ENCODE data around the gene GADD45B. TPM values are rescaled to one million over a fixed set of nuclear protein-coding genes. Genes with fewer than 3 reads are reported as not detected.

GADD45B gene
- total and polyA plus RNA-seq, 2 of the 4 experiments (the other 2 are of a cell fraction) = 30.1 to 106 TPM

DNA sequence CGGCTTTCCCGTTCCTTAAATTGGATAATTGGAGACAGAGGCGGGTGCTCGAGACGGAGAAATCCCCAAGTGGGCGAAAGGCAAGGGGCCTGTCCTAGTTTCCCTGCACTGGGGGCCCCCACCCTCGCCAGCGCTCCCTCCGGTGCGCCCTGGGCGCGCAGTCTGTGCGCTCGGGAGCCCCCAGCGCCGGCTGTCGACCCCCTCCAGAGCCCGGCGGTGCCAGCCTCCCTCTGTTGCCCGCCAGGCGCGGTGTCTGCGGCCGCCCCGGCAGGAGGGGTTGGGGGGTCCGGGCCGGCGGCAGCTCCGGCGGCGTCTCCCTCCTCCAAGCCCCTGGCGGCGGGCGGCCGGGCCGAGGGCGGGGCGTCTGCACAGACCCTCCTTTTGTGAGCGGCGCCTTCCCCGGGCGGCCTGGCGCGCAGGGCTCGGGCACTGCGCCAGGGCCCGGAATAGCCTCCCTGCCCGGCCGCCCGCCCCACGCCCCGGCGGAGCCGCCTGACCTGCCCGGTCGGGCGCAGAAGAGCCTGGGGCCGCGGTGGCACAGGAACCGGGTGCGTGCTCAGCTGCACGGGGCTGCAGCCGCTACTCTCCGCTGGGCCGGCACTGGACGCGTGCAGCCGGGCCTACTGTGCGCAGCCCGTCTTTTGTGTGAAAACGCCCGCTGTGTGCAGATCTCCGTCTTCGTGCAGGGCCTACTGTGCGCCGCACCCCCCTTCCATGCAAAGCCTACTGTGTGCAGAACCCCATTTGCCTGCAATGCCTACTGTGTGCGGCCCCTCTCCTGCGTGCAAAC is 13.2 kb downstream of the GADD45B start:
- intact Hi-C loops (cut with micrococcal nuclease) (no loop called here), in situ Hi-C loops (cut with MboI; ENCODE audit: low sequenced_read_pairs) (no loop called here), dilution Hi-C loops (cut with HindIII; ENCODE audit: low sequenced_read_pairs, unreplicated experiment) (no loop called here)
- ChIA-PET CTCF (no interaction called here), POLR2A (ENCODE audit: unreplicated experiment) (no interaction called here)
- Histone ChIP-seq H3K4me2 (ENCODE audit: low read depth, low read length) (peak overlapping the region; percentile 56), H3K23ac (ENCODE audit: low read depth, low read length) (no peak overlapping the region), H2BK120ac (ENCODE audit: low read depth, low read length) (no peak overlapping the region; the same call in 1 of the 2 replicates), H3K4ac (ENCODE audit: low read depth, low read length) (no peak overlapping the region), H3K9me1 (ENCODE audit: insufficient read depth, low read length) (peaks cover 6% of the 10 kb centered on the region), H3K27ac (ENCODE audit: insufficient read depth, low read length) (no peak overlapping the region), H3K27me3 (ENCODE audit: control insufficient read depth, insufficient read depth, low read length) (no peaks in the 10 kb centered on the region; the same call in 1 of the 2 replicates), H2AFZ (replicated peaks; ENCODE audit: low read length, poor library complexity) (peak overlapping the region; percentile 75), H3K79me1 (ENCODE audit: low read depth in 1 of 2, low read length in 2 of 2) (peaks cover 0 to 14% of the 10 kb centered on the region in 2 experiments; a peak in 2 of 4 replicates), H2AK9ac (replicated peaks; ENCODE audit: low read depth, low read length, poor library complexity) (peak overlapping the region; percentile 92), H3K18ac (ENCODE audit: low read depth, low read length) (no peak overlapping the region), H2BK5ac (ENCODE audit: low read depth, low read length, poor library complexity, severe bottlenecking) (no peak overlapping the region), H4K8ac (ENCODE audit: low read depth in 2 of 2, low read length in 2 of 2) (peak overlapping the region in 1 of 2 experiments; percentile 35; a peak in 1 of 4 replicates), H3K9ac (ENCODE audit: low read depth, low read length) (no peak overlapping the region), H4K20me1 (ENCODE audit: insufficient read depth, low read length) (peaks cover 3% of the 10 kb centered on the region; the same call in 1 of the 2 replicates), H3K36me3 (ENCODE audit: control insufficient read depth, insufficient read depth, low read length) (no peaks in the 10 kb centered on the region), H3K14ac (replicated peaks; ENCODE audit: low read depth, low read length) (no peak overlapping the region), H2BK15ac (ENCODE audit: low read depth, low read length) (no peak overlapping the region), H2BK20ac (ENCODE audit: low read depth, low read length) (0 out of 2 replicates have a peak overlapping the region, but pooled peaks have one; percentile 10), H3K4me1 (ENCODE audit: control insufficient read depth, insufficient read depth, low read length) (peaks cover 11% of the 10 kb centered on the region), H3K56ac (ENCODE audit: extremely low read depth, insufficient read depth, low read length) (no peak overlapping the region), H2AK5ac (ENCODE audit: low read depth, low read length) (peak overlapping the region; percentile 84; the same call in 1 of the 2 replicates), H4K5ac (ENCODE audit: low read depth, low read length) (no peak overlapping the region), H4K91ac (ENCODE audit: insufficient read depth, low read depth, low read length) (no peak overlapping the region), H3K4me3 (ENCODE audit: insufficient read depth, low read depth, low read length) (peak overlapping the region; percentile 12), H3K9me3 (ENCODE audit: control insufficient read depth, insufficient read depth, low read length) (0 out of 2 replicates have a peak, but pooled peaks cover under 1% of the 10 kb centered on the region)
- ATAC-seq (ENCODE audit: low read depth) (peak; percentile 59), DNase-seq (no peak)
- WGBS, 2 experiments (ENCODE audit: extremely low coverage in 2 of 2, insufficient read length in 1 of 2) = 8% methylated on average over 40 of the region's 78 CpGs; no CpG with 5 or more reads in 1 of the 2 experiments
- BruUV-seq (replicated peaks) = no TSS peak
- no peak for TF ChIP-seq MAFK (IDR thresholded peaks at IDR 0.05; ENCODE audit: low read depth, low read length)
- no peak for TF ChIP-seq RAD21 (IDR thresholded peaks at IDR 0.05; ENCODE audit: low read length)
- TF ChIP-seq NFE2L2 (IDR thresholded peaks at IDR 0.05; ENCODE audit: low read depth, low read length) = no peak
- TF ChIP-seq ELK1 (IDR thresholded peaks at IDR 0.05; ENCODE audit: borderline replicate concordance, low read depth, low read length) = no peak
- no peak for TF ChIP-seq RFX5 (IDR thresholded peaks at IDR 0.05; ENCODE audit: low read depth, low read length)
- TF ChIP-seq FOS (IDR thresholded peaks at IDR 0.05; ENCODE audit: low read depth, low read length) = no peak
- TF ChIP-seq MXI1 (IDR thresholded peaks at IDR 0.05; ENCODE audit: borderline replicate concordance, low read depth, low read length) = no peak
- TF ChIP-seq BHLHE40 (IDR thresholded peaks at IDR 0.05; ENCODE audit: low read depth, low read length) = no peak
- no peak for TF ChIP-seq POLR2A (IDR thresholded peaks at IDR 0.05; ENCODE audit: low read depth, low read length)
- TF ChIP-seq SMC3 (IDR thresholded peaks at IDR 0.05; ENCODE audit: low read depth, low read length) = no peak
- no peak for TF ChIP-seq USF2 (IDR thresholded peaks at IDR 0.05; ENCODE audit: low read depth, low read length)
- TF ChIP-seq, protein P1, sequence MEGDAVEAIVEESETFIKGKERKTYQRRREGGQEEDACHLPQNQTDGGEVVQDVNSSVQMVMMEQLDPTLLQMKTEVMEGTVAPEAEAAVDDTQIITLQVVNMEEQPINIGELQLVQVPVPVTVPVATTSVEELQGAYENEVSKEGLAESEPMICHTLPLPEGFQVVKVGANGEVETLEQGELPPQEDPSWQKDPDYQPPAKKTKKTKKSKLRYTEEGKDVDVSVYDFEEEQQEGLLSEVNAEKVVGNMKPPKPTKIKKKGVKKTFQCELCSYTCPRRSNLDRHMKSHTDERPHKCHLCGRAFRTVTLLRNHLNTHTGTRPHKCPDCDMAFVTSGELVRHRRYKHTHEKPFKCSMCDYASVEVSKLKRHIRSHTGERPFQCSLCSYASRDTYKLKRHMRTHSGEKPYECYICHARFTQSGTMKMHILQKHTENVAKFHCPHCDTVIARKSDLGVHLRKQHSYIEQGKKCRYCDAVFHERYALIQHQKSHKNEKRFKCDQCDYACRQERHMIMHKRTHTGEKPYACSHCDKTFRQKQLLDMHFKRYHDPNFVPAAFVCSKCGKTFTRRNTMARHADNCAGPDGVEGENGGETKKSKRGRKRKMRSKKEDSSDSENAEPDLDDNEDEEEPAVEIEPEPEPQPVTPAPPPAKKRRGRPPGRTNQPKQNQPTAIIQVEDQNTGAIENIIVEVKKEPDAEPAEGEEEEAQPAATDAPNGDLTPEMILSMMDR (conservative IDR thresholded peaks at IDR 0.05; ENCODE audit: low read depth, low read length) = no peak
- TF ChIP-seq CHD1 (IDR thresholded peaks at IDR 0.05; ENCODE audit: low read depth, low read length) = no peak
- TF ChIP-seq RCOR1 (IDR thresholded peaks at IDR 0.05; ENCODE audit: insufficient replicate concordance, low read length) = no peak

Measured in IMR-90 (cell line).